HFFc6 (cell line): ENCODE results near the gene ABI2. TPM values are rescaled to one million over a fixed set of nuclear protein-coding genes. Genes with fewer than 3 reads are reported as not detected.

ENCODE experiments used
- DNase-seq: peaks from one replicate; pipeline ENCODE4 v3.0.0-alpha.2; 2018
- H3K27ac Mint-ChIP-seq: 2 replicates; pipeline ENCODE4 v1.8.0; 2020; ENCODE audit warnings: mild to moderate bottlenecking, mixed read lengths
- H3K27me3 Mint-ChIP-seq: 2 replicates; pipeline ENCODE4 v1.8.0; 2021; ENCODE audit warnings: mild to moderate bottlenecking, moderate library complexity, mixed read lengths; ENCODE audit not compliant: insufficient read depth
- H3K36me3 Mint-ChIP-seq: 2 replicates; pipeline ENCODE4 v1.8.0; 2021; ENCODE audit warnings: low read depth, mixed read lengths
- H3K4me1 Mint-ChIP-seq: 2 replicates; pipeline ENCODE4 v1.8.0; 2020; ENCODE audit warnings: low read depth, mixed read lengths
- H3K4me3 Mint-ChIP-seq: 2 replicates; pipeline ENCODE4 v1.8.0; 2020; ENCODE audit warnings: mild to moderate bottlenecking, moderate library complexity, mixed read lengths
- H3K9me3 Mint-ChIP-seq: 2 replicates; pipeline ENCODE4 v1.8.0; 2020; ENCODE audit warnings: mild to moderate bottlenecking, mixed read lengths
- CTCF ChIP-seq: fragments of 200-600 bp; sonication (generic); IDR thresholded peaks from 2 replicates; pipeline ENCODE4 v1.5.0; 2021; ENCODE audit warnings: antibody characterized with exemption, mild to moderate bottlenecking
- total RNA-seq, 6 experiments: library from RNA; stranded (reverse); fragmentation: NEBNext Ultra II Directional; extraction: Animal tissue kit (Norgen Biotek cat#: 25700); gene quantifications; 2 replicates in 1 of 6; 3 replicates in 5 of 6; pipeline ENCODE4 v1.2.3, GENCODE V29; 2021

ABI2 gene
- total RNA-seq, 6 experiments from 2014 or later, result 69.9 to 84.1 (median 75.3) TPM

- no peak overlapping the region for H3K4me3 Mint-ChIP-seq
- H3K27ac Mint-ChIP-seq, result no peak overlapping the region
- DNase-seq, result no peak
- H3K4me1 Mint-ChIP-seq, result peaks cover 8% of the 10 kb centered on the region
- TF ChIP-seq CTCF, result no peak
- peaks cover 34% of the 10 kb centered on the region for H3K36me3 Mint-ChIP-seq
- H3K27me3 Mint-ChIP-seq, result no peaks in the 10 kb centered on the region
- no peaks in the 10 kb centered on the region for H3K9me3 Mint-ChIP-seq
These were observed 18.4 kb downstream of the ABI2 start for GRCh38 chr2:203346612-203347011.

- H3K4me3 Mint-ChIP-seq, result no peak overlapping the region
- DNase-seq, result no peak
- H3K36me3 Mint-ChIP-seq, result peaks cover 30% of the 10 kb centered on the region
- no peak overlapping the region for H3K27ac Mint-ChIP-seq
- TF ChIP-seq CTCF, result no peak
- no peaks in the 10 kb centered on the region for H3K27me3 Mint-ChIP-seq
- peaks cover under 1% of the 10 kb centered on the region for H3K4me1 Mint-ChIP-seq
- no peaks in the 10 kb centered on the region for H3K9me3 Mint-ChIP-seq
These were observed 19.2 kb downstream of the ABI2 start for GRCh38 chr2:203347375-203347774.

GRCh38 chr2:203352604-203353255, 24.5 kb downstream of the ABI2 start:
- no peak for TF ChIP-seq CTCF
- Mint-ChIP-seq H3K4me1 (peaks cover 5% of the 10 kb centered on the region; the same call in 1 of the 2 replicates), H3K4me3 (no peak overlapping the region), H3K27me3 (no peaks in the 10 kb centered on the region), H3K9me3 (no peaks in the 10 kb centered on the region), H3K36me3 (peaks cover 17% of the 10 kb centered on the region; the same call in 1 of the 2 replicates), H3K27ac (no peak overlapping the region)
- no peak for DNase-seq

- no peak for TF ChIP-seq CTCF
- Mint-ChIP-seq H3K4me3 (no peak overlapping the region), H3K27ac (no peak overlapping the region), H3K36me3 (peaks cover 24% of the 10 kb centered on the region; the same call in 1 of the 2 replicates), H3K9me3 (no peaks in the 10 kb centered on the region), H3K4me1 (peaks cover 5% of the 10 kb centered on the region; the same call in 1 of the 2 replicates), H3K27me3 (no peaks in the 10 kb centered on the region)
- no peak for DNase-seq
These were observed 26.8 kb downstream of the ABI2 start for GRCh38 chr2:203354966-203355365.

- TF ChIP-seq CTCF, result no peak
- no peaks in the 10 kb centered on the region for H3K9me3 Mint-ChIP-seq
- H3K27ac Mint-ChIP-seq, result no peak overlapping the region
- no peaks in the 10 kb centered on the region for H3K27me3 Mint-ChIP-seq
- no peak overlapping the region for H3K4me3 Mint-ChIP-seq
- H3K4me1 Mint-ChIP-seq, result peaks cover 25% of the 10 kb centered on the region
- no peak for DNase-seq
- H3K36me3 Mint-ChIP-seq, result peaks cover 11% of the 10 kb centered on the region; the same call in 1 of the 2 replicates
These were observed 31.3 kb downstream of the ABI2 start for GRCh38 chr2:203359450-203359849.
